HEK293 (cell line): ENCODE results near the gene APBB2.

ENCODE experiments used
- BCL11A ChIP-seq: fragments of 450-650 bp; formaldehyde crosslinking; IDR thresholded peaks from 2 replicates; pipeline ENCODE4 v1.5.1; 2016; ENCODE audit warnings: low read depth, missing biosample characterization, missing genetic modification characterization
- CTCF ChIP-seq: fragments of 450-650 bp; formaldehyde crosslinking; IDR thresholded peaks from 2 replicates; pipeline ENCODE4 v1.5.1; 2016; ENCODE audit warnings: missing biosample characterization, missing genetic modification characterization
- HOXC10 ChIP-seq: sonication (generic); formaldehyde crosslinking; IDR thresholded peaks from 2 replicates; pipeline ENCODE4 v1.8.1; 2023; ENCODE audit warnings: mild to moderate bottlenecking, missing genetic modification reagents
- REST ChIP-seq: fragments of 450-650 bp; formaldehyde crosslinking; IDR thresholded peaks from 2 replicates; pipeline ENCODE4 v1.5.1; 2016; ENCODE audit warnings: missing biosample characterization, missing genetic modification characterization
- YY1 ChIP-seq: fragments of 450-650 bp; formaldehyde crosslinking; IDR thresholded peaks from 2 replicates; pipeline ENCODE4 v1.5.1; 2018; ENCODE audit warnings: missing biosample characterization, missing genetic modification characterization
- ZBTB48 ChIP-seq: fragments of 450-650 bp; formaldehyde crosslinking; IDR thresholded peaks from 2 replicates; pipeline ENCODE4 v1.5.1; 2016; ENCODE audit warnings: missing biosample characterization, missing genetic modification characterization
- ZNF16 ChIP-seq: fragments of 450-650 bp; formaldehyde crosslinking; IDR thresholded peaks from 2 replicates; pipeline ENCODE4 v1.5.1; 2016; ENCODE audit warnings: low read depth, missing biosample characterization, missing genetic modification characterization
- ZNF239 ChIP-seq: fragments of 450-650 bp; formaldehyde crosslinking; IDR thresholded peaks from 2 replicates; pipeline ENCODE4 v1.5.1; 2016; ENCODE audit warnings: missing biosample characterization, missing genetic modification characterization
- ZNF24 ChIP-seq: fragments of 450-650 bp; formaldehyde crosslinking; IDR thresholded peaks from 2 replicates; pipeline ENCODE4 v1.5.1; 2016; ENCODE audit warnings: missing biosample characterization, missing genetic modification characterization
- ZNF398 ChIP-seq: fragments of 450-650 bp; formaldehyde crosslinking; IDR thresholded peaks from 2 replicates; pipeline ENCODE4 v1.5.1; 2017; ENCODE audit warnings: missing biosample characterization, missing genetic modification characterization
- ZNF404 ChIP-seq: fragments of 450-650 bp; formaldehyde crosslinking; IDR thresholded peaks from 2 replicates; pipeline ENCODE4 v1.5.1; 2017; ENCODE audit warnings: missing biosample characterization, missing genetic modification characterization

- TF ChIP-seq BCL11A: no peak
- no peak for TF ChIP-seq ZNF16 (tag by site-specific recombination)
- no peak for TF ChIP-seq ZBTB48
- TF ChIP-seq CTCF (tag by site-specific recombination): no peak
- no peak for TF ChIP-seq ZNF24
- no peak for TF ChIP-seq HOXC10 (CRISPR knock-in tag)
- no peak for TF ChIP-seq ZNF398
- TF ChIP-seq REST (tag by site-specific recombination): no peak
- TF ChIP-seq YY1 (tag by site-specific recombination): no peak
- no peak for TF ChIP-seq ZNF239 (tag by site-specific recombination)
- no peak for TF ChIP-seq ZNF404 (tag by site-specific recombination)
Measured at GRCh38 chr4:41026971-41027370, 187.4 kb downstream of the APBB2 start.
